Measurements from ENCODE around the gene GLT1D1.

DNA sequence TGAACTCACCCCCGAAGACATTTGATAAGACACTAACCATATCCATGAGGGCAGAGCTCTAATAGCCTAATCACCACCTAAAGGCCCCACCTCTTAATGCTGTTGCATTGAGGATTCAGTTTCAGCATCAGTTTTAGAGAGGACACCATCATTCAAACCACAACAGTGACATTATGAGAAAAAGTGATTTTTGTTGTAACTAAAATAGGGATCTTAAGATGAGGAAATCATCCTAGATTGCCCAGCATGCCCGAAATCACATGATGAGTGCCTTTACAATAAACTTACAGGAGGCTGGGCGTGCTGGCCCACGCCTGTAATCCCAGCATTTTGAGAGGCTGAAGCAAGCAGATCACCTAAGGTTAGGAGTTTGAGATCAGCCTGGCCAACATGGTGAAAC, 9.7 kb upstream of the GLT1D1 start:
- TF ChIP-seq, protein P1, sequence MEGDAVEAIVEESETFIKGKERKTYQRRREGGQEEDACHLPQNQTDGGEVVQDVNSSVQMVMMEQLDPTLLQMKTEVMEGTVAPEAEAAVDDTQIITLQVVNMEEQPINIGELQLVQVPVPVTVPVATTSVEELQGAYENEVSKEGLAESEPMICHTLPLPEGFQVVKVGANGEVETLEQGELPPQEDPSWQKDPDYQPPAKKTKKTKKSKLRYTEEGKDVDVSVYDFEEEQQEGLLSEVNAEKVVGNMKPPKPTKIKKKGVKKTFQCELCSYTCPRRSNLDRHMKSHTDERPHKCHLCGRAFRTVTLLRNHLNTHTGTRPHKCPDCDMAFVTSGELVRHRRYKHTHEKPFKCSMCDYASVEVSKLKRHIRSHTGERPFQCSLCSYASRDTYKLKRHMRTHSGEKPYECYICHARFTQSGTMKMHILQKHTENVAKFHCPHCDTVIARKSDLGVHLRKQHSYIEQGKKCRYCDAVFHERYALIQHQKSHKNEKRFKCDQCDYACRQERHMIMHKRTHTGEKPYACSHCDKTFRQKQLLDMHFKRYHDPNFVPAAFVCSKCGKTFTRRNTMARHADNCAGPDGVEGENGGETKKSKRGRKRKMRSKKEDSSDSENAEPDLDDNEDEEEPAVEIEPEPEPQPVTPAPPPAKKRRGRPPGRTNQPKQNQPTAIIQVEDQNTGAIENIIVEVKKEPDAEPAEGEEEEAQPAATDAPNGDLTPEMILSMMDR (IDR thresholded peaks at IDR 0.05), result no peak
- TF ChIP-seq POLR2A (IDR thresholded peaks at IDR 0.05), result no peak

Data from adrenal gland (tissue), 5 donors.